NCI-H1048 (cell line): ENCODE results near the gene TRIM34.
A peak's percentile ranks its signal among the peaks of the same experiment; 100 is the strongest.
"Not testable (repeated sequence)": the region's sequence is repeated elsewhere in the genome, so short reads cannot be mapped to it uniquely, and the experiment has no call there.

ENCODE experiments used
- DNase-seq: peaks from one replicate; lab custom pipeline; 2025; lab: John Stamatoyannopoulos, UW

TRIM34 gene

DNA sequence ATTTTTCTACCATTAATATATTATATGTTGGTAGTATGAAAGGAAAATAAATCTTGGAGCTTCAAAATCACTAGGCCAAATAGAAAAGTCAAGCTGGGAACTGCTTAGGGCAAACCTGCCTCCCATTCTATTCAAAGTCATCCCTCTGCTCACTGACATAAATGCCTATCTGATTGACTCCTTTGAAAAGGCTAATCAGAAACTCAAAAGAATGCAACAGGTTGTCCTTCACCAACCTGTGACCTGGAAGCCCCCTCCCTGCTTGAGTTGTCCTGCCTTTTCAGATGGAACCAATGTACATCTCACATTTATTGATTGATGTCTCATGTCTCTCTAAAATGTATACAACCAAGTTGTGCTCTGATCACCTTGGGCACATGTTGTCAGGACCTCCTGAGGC, 3.2 kb upstream of the TRIM34 start:
- no peak for DNase-seq

DNA sequence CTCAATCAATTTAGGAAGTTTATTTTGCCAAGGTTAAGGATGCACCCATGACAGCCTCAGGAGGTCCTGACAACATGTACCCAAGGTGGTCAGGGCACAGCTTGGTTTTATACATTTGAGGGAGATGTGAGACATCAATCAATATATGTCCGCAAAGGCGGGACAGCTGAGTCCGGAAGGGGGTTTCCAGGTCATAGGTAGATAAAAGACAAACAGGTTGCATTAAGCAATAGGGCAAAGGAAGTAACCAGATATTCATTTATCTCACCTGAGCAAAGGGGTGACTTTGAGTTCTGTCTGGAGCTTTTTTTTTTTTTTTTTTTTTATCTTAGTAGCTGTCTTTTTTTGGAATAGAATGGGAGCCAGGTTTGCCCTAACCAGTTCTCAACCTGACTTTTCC, 2.0 kb upstream of the TRIM34 start:
- no peak for DNase-seq

DNA sequence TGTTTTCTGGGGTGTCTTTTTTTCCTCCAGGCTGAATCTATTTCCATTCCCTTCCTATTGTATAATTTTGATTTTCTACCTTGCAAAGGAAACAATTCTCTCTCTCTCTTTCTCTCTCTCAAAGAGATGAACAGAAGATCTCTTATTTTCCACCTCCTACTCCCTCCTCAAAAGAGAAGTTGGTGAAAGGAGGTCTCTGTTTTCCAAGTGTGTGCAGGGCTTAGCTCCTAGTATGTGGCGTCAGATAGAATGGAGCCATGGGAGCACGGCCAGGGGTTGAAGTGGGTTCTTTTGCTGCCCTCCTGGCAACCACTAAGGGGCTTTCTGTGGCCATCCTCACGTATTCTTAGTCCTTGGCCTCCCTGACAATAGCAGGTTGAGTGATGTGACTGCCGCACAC, 480 bp downstream of the TRIM34 start:
- no peak for DNase-seq

DNA sequence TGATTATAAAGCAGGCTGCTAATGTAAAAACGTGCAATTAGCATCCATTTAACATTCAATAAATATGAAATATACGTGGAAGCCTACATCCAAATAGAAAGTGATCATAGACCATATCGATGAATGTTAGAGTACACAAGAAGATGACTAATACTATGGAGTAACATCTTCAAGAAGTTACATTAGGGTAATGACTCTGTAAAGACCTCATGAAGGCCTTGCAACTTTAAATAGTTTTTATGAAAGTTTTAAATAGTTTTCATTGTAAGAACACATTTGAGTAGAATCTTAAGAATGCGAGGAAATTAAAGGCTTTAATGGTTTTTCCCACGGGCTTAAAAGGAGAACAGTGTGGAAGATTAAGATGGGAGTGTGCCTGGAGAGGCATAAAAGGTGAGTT, 1.4 kb downstream of the TRIM34 start:
- DNase-seq, result no peak

DNA sequence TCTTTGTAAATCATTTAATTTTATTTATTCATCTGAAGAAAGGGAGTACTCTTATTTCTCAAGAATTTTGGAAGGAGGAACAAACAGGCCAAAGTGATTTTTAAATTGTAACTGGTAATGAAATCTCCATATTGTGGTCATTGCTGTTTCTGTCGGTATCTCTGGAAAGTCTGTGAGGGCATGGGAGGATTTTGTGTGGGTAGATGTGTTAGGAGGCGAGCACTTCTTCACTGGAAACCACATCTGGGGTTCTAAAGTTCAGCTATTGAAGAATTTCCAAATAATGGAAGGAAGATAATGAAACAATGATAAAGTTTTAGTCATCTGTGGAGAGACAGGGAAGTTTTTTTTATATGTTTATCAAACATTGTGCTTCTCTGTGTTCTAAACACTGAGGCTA, 6.6 kb downstream of the TRIM34 start:
- no peak for DNase-seq

DNA sequence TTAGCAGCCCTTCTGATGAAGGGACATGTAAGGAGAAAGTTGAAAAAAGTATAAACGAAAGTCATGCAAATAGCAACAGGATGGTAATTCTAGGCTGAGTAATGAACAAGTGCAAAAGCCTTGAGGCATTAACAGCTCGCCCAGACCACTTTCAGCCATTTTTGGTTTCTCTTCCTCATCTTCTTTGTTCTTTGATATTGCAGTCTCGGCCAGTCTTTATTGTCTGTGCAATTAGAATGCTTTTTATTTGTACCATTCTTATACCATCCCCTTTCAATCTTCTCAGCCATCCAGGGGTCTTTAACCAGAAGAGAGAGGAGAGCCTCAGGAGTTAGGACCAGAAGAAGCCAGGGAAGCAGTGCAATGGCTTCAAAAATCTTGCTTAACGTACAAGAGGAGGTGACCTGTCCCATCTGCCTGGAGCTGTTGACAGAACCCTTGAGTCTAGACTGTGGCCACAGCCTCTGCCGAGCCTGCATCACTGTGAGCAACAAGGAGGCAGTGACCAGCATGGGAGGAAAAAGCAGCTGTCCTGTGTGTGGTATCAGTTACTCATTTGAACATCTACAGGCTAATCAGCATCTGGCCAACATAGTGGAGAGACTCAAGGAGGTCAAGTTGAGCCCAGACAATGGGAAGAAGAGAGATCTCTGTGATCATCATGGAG, 7.3 kb downstream of the TRIM34 start:
- no peak for DNase-seq

DNA sequence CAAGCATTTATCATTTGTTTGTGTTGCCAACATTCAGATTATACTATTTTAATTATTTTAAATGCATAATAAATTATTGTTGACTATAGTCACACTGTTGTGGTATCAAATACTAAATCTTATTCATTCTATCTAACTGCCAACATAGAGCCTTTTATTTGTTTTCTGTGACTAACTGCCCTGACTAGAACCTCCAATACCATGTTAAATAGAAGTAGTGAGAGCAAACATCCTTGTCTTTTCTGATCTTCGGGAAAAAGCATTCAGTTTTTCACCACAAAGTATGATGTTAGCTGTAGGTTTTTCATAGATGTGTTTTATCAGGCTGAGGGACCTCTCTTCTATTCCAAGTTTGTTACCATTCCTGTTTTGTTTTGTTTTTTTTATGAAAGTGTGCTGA, 15.2 kb downstream of the TRIM34 start:
- no peak for DNase-seq

DNA sequence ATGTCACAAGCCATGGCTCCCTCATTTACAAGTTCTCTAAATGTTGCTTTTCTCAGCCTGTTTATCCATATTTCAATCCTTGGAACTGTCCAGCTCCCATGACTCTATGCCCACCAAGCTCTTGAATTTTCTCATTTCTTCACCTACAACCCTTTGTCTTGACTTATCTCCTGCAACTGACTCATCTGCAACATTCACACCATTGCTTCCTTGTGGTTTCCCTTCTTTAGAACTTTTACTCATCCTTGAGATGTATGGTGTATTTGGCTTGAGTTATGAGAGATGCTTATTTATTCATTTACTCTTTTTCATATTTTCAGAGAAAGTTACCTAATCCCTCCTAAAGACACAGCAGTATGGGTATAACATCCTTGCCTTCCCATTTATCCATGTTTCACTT, 18.8 kb downstream of the TRIM34 start:
- DNase-seq, result no peak

DNA sequence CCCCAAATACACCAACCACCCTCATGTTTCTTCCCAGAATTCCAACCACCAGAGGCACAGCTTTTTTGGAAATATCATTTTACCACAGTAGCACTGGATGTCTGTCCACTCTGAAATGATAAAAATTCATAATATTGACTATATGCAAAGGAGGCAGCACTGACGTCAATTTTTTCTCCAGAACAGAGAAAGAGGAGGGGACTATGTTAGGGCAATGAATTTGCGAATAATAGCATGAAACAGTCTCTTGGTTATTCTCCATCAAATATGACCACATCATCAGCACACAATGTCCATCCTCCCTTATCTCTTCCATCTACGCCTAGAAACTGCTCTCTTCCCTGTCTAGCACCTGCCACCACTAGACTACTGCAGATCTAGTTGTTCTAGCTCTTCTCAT, 21.3 kb downstream of the TRIM34 start:
- DNase-seq, result no peak

DNA sequence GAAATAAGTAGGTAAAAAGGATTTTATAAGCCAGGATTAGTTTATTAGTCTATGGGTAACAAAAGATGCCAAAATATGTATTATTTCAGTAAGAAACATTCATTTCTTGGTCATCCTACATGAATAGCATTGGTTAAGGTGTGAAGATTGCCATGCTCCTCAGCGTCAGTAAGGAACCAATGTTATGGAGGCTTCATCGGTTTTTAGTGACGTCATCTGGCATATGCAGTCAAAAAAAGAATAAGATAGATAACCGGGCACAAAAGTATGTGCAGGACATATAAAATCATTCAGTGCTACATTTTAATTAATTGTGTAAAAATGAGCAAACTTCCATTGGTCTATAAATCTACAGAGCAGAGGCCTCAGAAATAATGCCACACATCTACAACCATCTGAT, 30.7 kb downstream of the TRIM34 start:
- DNase-seq, result no peak

DNA sequence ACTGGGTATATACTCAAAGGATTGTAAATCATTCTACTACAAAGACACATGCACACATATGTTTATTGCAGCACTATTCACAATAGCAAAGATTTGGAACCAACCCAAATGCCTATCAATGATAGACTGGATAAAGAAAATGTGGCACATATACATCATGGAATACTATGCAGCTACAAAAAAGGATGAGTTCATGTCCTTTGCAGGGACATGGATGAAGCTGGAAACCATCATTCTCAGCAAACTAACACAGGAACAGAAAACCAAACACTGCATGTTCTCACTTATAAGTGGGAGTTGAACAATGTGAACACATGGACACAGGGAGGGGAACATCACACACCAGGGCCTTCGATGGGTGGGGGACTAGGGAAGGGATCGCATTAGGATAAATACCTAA, 32.2 kb downstream of the TRIM34 start:
- not testable (repeated sequence) for DNase-seq

DNA sequence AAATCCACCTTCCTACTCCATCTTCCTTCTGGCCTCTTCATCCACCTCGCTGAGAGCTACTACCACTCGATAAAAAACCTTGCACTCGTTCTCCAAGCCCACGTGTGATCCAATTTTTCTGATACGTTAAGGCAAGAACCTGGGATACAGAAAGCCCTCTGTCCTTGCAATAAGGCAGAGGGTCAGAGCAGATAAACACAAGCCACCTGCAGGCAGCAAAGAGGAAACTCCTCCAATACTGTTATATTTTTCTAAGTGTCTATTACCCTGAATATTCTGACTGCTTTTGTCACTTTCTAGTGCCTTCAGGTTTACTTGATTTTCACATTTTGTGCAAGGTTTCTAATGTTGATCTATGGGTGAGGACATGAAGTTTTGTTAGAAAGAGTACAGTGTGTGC, 33.5 kb downstream of the TRIM34 start:
- no peak for DNase-seq

DNA sequence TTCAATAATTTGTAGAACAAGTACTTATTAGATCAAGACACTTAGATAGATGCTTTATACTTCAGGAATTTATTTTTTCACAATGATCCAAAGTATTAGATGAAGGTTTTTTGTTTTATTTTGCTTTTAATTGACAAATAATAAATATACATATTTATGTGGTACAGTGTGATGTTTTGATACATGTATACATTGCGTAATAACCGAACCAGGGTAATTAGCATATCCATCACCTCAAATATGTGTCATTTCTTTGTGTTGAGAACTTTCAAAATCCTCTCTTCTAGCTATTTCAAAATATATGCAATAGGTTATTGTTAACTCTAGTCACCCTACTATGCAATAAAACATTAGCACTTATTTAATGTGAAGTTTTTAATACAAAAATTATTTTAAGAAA, 38.7 kb downstream of the TRIM34 start:
- no peak for DNase-seq

DNA sequence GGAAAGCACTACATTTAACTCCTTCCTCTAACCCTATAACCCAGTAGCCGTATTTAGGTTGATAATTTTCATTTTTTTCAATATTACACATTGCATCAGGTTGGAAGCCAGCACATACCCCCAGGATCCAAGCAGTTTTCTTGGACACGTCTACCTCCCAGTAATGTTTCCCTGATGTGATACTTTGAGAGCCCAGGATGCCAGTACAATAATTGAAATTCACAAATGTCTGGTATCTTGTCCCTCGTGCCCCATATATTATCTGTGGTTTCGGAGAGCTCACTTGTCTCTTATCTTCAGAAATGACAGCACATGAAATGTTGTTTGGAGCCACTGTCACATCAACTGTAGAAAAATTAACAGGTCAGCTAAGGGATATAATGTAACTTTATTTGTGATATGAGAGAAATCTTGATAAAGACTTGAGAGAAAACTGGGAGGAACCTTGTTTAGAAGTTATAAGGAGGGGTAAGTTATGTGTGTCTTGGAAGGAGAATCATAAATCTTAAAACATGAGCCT, 40.3 kb downstream of the TRIM34 start:
- DNase-seq, result no peak

DNA sequence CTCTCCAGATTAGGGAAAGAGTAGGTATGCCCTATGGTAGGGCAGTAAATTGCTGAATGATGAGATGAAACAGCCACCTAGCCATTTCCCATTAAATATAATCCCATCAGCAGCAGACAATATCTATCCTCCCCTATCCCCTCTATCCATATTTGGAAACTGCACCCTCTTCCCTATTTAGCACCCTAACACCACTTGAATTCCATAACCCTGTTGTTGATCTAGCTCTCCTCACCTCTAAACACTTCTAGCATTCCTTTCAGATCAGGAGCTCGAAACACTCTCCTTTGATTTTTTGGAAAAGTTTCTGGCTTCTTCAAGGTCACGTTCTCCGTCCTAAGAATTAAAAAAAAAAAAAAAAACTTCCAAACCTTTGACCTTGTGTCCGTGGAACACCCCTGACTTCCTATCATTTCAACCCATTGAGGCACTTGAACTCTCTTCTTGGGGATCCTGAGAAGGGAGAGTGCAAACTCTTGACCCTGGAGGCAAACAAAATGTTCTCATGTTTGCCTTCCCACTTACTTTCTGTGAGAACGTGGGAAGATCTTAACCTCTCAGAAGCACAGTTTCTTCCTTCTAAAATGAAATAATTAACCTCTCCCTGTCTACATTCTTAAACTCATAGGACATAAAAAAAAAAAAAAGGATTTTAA, 41.1 kb downstream of the TRIM34 start:
- no peak for DNase-seq

DNA sequence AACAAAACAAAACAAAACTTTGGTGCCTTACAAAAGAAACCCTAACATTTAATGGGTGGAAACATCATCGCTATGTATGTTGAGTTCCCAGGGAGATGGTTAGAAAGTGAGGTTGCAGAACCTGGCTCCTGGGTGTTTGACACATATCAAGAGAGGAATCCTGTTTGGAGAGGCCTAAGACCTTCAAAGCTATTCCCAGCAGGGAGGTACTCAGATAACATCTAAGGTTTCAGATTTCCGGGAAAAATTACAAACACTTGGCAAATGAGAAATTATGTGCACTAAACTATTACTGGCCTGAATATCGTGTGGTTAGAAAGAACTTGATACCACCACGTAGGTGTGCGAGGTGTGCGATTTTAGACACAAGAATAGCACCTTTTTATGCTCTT, 41.6 kb downstream of the TRIM34 start:
- DNase-seq, result no peak

DNA sequence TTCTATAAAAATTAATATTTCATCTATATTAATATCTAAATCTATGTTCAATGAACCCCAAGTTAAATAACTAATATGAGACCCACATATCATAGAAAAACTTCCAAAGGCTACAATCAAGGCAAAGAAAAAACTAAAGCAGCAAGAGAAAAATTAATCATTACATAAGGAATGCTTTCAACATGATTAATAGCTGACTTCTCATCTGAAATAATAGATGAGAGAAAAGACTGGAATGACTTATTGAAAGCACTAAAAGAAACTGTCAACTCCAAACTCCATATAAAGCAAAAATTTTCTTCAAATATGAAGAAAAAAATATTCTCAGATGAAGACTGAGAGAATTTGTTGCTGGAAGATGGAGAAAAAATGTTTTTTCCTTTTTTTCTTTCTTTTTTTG, 47.0 kb downstream of the TRIM34 start:
- no peak for DNase-seq

DNA sequence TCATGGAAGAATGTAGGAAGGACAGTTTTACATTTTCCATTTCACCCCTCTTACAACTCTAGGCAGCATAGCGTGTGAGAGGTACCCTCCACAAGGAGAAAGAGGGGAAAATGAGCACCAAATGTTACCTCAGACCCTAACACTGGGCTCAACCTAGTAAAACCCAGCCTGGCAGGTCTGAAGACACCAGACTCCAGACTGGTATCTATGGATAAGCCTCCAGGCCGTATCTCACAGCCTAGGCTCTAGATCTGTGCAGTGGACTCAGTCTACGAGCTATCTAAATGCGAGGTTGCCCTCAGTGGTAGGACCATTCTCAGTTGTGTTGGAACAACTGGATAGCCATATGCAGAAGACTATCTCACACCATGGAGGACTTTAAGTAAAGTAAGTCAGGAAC, 49.6 kb downstream of the TRIM34 start:
- no peak for DNase-seq

DNA sequence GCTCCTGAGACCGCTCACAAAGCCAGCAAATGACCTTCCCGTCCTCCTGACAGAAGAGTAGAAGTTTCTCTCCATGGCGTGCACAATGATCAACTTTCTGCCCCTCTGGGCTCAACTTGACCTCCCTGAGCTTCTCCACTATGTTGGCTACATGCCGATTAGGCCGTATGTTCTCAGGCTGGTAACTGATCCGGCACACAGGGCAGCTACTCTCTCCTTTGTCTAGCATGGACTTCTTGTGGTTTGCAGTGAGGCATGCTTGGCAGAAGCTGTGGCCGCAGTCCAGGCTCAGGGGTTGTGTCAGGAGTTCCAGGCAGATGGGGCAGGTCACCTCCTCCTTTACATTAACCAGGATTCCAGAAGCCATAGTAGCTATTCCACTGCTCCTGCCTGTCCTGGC, 55.0 kb downstream of the TRIM34 start:
- DNase-seq, result no peak

DNA sequence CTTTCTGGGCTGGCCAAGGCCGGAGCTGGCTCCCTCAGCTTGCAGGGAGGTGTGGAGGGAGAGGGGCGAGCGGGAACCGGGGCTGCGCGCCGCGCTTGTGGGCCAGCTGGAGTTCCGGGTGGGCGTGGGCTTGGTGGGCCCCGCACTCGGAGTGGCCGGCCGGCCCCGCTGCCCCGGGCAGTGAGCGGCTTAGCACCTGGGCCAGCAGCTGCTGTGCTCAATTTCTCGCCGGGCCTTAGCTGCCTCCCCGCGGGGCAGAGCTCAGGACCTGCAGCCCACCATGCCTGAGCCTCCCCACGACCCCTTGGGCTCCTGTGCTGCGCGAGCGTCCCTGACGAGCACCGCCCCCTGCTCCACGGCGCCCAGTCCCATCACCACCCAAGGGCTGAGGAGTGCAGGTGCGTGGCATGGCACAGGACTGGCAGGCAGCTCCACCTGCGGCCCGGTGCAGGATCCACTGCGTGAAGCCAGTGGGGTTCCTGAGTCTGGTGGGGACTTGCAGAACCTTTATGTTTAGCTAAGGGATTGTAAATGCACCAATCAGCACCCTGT, 58.2 kb downstream of the TRIM34 start:
- DNase-seq, result not testable (repeated sequence)

DNA sequence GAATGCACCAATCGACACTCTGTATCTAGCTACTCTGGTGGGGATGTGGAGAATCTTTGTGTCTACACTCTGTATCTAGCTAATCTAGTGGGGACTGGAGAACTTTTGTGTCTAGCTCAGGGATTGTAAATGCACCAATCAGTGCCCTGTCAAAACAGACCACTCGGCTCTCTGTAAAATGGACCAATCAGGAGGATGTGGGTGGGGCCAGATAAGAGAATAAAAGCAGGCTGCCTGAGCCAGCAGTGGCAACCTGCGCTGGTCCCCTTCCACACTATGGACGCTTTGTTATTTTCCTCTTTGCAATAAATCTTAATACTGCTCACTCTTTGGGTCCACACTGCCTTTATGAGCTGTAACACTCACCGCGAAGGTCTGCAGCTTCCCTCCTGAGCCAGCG, 58.8 kb downstream of the TRIM34 start:
- not testable (repeated sequence) for DNase-seq

DNA sequence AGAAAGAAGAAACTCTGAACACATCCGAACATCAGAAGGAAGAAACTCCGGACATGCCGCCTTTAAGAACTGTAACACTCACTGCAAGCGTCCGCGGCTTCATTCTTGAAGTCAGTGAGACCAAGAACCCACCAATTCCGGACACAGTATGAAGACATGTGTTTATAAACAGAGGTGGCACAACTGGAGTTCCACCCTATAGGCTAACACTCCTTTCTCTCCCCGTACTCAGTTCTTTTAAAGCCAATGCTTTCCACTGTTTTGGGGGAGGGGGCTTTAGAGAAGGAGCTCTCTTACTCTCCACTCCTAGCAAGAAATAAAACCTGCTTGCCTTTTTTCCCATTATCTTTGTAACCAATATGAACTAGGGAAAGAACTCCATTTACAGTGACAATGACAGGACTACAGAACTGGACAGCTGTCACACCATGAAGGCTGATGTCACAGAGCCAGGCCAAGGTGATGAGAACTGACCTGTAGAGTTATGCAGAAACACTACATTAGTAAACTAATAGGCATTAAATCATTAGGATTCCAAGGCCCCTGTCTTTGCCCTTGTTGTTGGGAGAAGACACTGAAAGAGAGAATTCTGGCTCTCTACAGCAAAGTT, 59.3 kb downstream of the TRIM34 start:
- DNase-seq, result no peak

DNA sequence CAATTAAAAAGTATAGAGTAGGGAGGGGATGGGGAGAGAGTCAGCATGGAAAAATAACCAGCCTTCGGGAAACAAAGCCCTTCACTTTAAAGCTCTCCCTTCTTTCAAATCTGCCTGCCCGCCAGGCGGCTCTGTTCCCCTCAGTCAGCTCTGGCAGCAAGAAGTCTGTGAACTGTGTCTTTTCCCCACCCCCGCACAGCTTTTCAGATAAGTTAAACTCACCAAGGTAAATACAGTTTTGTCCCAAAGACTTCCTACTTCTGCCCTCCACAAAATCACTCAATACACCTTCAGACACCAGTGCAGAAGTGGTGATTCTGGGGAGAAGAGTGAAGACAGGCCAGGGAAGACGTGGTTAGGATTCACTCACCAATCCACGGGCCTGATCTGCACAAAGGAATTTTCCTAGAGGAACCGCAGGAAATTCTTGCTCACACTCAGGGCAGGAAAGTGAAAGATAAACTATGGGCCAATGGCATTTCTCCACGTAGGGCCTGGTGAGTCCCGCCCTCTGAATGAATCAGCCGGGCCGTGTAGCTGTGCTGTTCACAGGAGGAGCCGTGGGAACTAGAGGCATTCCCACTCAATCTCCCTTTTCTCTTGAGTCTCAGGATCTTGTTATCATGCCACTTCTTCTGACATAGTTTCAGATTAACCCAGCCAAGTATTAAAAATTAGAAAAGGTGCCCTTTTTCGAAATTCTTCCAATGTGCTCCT, 60.0 kb downstream of the TRIM34 start, which contains the start of gene TRIM5:
TSS of gene TRIM5 (minus strand) at position 429 of the 717 bp plus-strand sequence. CDS start 4,897 bp downstream, outside the sequence.
- peak; percentile 77 for DNase-seq
